ENCODE results near the gene CHERP. TPM values are rescaled to one million over a fixed set of nuclear protein-coding genes. Genes with fewer than 3 reads are reported as not detected.

The CHERP gene
- total and polyA plus RNA-seq, 2 of the 13 experiments (the other 11 are each of a cell fraction or from before 2014, with no cell fraction given) = 4.3 to 5.4 TPM

DNA sequence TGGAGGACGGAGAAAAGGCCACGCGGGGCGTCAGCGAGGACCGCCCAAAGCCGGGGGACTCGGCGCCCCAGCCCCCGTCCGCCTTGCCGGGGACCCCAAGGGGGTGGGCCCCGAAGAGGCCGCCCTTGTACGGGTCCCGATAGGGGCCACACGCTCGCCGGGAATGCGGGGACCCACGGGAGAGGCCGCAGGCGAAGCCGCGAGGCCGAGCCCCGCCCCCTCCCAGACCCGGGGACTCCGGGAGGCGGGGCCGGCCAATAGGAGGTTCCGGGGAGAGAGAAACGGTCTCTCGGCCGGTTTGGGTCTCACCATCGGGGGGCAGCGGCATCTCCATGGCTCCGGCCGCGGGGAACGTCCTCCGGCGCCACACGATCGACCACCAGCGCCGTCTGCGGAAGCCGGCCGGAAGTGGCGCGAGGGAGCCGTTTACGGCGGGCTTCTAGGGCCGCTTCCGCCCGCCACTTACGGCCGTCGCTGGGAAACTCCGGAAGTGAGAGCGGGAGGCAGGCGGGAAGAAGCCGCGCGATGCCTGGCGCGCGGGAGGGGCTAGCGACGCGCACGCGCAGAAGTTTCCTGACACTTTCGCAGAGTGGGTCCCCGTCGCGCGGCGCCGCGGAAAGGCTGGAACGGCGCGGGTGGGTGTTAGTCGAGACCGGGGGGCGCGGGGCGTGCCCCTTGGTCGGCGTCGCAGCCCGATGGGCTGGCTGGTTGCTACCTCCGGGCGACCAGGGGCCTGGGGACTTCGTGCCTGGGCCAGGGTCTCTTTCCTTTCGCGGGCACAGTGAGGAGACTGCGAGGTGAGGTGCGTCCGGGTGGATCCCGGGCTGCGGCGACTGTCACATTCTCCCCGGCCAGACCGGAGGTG, at the start of gene CHERP (continued):
- TF ChIP-seq, protein P1, sequence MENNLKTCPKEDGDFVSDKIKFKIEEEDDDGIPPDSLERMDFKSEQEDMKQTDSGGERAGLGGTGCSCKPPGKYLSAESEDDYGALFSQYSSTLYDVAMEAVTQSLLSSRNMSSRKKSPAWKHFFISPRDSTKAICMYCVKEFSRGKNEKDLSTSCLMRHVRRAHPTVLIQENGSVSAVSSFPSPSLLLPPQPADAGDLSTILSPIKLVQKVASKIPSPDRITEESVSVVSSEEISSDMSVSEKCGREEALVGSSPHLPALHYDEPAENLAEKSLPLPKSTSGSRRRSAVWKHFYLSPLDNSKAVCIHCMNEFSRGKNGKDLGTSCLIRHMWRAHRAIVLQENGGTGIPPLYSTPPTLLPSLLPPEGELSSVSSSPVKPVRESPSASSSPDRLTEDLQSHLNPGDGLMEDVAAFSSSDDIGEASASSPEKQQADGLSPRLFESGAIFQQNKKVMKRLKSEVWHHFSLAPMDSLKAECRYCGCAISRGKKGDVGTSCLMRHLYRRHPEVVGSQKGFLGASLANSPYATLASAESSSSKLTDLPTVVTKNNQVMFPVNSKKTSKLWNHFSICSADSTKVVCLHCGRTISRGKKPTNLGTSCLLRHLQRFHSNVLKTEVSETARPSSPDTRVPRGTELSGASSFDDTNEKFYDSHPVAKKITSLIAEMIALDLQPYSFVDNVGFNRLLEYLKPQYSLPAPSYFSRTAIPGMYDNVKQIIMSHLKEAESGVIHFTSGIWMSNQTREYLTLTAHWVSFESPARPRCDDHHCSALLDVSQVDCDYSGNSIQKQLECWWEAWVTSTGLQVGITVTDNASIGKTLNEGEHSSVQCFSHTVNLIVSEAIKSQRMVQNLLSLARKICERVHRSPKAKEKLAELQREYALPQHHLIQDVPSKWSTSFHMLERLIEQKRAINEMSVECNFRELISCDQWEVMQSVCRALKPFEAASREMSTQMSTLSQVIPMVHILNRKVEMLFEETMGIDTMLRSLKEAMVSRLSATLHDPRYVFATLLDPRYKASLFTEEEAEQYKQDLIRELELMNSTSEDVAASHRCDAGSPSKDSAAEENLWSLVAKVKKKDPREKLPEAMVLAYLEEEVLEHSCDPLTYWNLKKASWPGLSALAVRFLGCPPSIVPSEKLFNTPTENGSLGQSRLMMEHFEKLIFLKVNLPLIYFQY (CRISPR knock-in tag; IDR thresholded peaks at IDR 0.05; ENCODE audit: borderline replicate concordance) = no peak
- TF ChIP-seq, protein P2, sequence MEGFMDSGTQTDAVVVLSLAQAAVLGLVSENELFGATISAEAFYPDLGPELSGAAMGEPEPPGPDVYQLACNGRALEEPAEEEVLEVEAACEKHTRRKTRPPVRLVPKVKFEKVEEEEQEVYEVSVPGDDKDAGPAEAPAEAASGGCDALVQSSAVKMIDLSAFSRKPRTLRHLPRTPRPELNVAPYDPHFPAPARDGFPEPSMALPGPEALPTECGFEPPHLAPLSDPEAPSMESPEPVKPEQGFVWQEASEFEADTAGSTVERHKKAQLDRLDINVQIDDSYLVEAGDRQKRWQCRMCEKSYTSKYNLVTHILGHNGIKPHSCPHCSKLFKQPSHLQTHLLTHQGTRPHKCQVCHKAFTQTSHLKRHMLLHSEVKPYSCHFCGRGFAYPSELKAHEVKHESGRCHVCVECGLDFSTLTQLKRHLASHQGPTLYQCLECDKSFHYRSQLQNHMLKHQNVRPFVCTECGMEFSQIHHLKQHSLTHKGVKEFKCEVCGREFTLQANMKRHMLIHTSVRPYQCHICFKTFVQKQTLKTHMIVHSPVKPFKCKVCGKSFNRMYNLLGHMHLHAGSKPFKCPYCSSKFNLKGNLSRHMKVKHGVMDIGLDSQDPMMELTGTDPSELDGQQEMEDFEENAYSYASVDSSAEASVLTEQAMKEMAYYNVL (CRISPR knock-in tag; IDR thresholded peaks at IDR 0.05; ENCODE audit: borderline replicate concordance) = peak; percentile 69; the same call in 1 of the 2 replicates
- TF ChIP-seq ZFX (CRISPR knock-in tag; IDR thresholded peaks at IDR 0.05; ENCODE audit: low read depth) (peak; percentile 93), GATAD1 (CRISPR knock-in tag; IDR thresholded peaks at IDR 0.05) (peak; percentile 97), XBP1 (CRISPR knock-in tag; IDR thresholded peaks at IDR 0.05) (0 out of 2 replicates have a peak, but pooled peaks have one; percentile 13), ZNF790 (CRISPR knock-in tag; IDR thresholded peaks at IDR 0.05; ENCODE audit: borderline replicate concordance) (no peak), ZBTB33 (CRISPR knock-in tag; IDR thresholded peaks at IDR 0.05) (no peak), ARNTL (CRISPR knock-in tag; IDR thresholded peaks at IDR 0.05) (peak; percentile 78; the same call in 1 of the 2 replicates), ZNF564 (CRISPR knock-in tag; IDR thresholded peaks at IDR 0.05) (no peak; the same call in 1 of the 2 replicates), ZNF354B (CRISPR knock-in tag; IDR thresholded peaks at IDR 0.05) (peak; percentile 87; the same call in 1 of the 2 replicates), ZNF740 (CRISPR knock-in tag; IDR thresholded peaks at IDR 0.05) (no peak)
- TF ChIP-seq, protein P3, sequence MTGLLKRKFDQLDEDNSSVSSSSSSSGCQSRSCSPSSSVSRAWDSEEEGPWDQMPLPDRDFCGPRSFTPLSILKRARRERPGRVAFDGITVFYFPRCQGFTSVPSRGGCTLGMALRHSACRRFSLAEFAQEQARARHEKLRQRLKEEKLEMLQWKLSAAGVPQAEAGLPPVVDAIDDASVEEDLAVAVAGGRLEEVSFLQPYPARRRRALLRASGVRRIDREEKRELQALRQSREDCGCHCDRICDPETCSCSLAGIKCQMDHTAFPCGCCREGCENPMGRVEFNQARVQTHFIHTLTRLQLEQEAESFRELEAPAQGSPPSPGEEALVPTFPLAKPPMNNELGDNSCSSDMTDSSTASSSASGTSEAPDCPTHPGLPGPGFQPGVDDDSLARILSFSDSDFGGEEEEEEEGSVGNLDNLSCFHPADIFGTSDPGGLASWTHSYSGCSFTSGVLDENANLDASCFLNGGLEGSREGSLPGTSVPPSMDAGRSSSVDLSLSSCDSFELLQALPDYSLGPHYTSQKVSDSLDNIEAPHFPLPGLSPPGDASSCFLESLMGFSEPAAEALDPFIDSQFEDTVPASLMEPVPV (CRISPR knock-in tag; IDR thresholded peaks at IDR 0.05) = peak; percentile 94; the same call in 1 of the 2 replicates
- TF ChIP-seq, protein P4, sequence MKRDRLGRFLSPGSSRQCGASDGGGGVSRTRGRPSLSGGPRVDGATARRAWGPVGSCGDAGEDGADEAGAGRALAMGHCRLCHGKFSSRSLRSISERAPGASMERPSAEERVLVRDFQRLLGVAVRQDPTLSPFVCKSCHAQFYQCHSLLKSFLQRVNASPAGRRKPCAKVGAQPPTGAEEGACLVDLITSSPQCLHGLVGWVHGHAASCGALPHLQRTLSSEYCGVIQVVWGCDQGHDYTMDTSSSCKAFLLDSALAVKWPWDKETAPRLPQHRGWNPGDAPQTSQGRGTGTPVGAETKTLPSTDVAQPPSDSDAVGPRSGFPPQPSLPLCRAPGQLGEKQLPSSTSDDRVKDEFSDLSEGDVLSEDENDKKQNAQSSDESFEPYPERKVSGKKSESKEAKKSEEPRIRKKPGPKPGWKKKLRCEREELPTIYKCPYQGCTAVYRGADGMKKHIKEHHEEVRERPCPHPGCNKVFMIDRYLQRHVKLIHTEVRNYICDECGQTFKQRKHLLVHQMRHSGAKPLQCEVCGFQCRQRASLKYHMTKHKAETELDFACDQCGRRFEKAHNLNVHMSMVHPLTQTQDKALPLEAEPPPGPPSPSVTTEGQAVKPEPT (CRISPR knock-in tag; IDR thresholded peaks at IDR 0.05; ENCODE audit: low read depth) = no peak; the same call in 1 of the 2 replicates

Measured in HepG2 (cell line).